ENCODE data around the gene GAREM2.

Gene GAREM2

GRCh38 chr2:26169681-26170414, 3.0 kb upstream of the GAREM2 start:
- DNase-seq (ENCODE audit: low read depth, low spot score), result no peak

- DNase-seq (ENCODE audit: low read depth, low spot score), result no peak
Measured at GRCh38 chr2:26170795-26171194, 2.1 kb upstream of the GAREM2 start.

GRCh38 chr2:26172189-26172870, 558 bp upstream of the GAREM2 start:
- DNase-seq (ENCODE audit: low read depth, low spot score), result no peak

- DNase-seq (ENCODE audit: low read depth, low spot score), result no peak
Measured at GRCh38 chr2:26173776-26174482, 1.0 kb downstream of the GAREM2 start.

GRCh38 chr2:26174691-26175465, 2.0 kb downstream of the GAREM2 start:
- DNase-seq (ENCODE audit: low read depth, low spot score), result no peak

- no peak for DNase-seq (ENCODE audit: low read depth, low spot score)
Measured at GRCh38 chr2:26175466-26176278, 2.8 kb downstream of the GAREM2 start.

- no peak for DNase-seq (ENCODE audit: low read depth, low spot score)
Measured at GRCh38 chr2:26176279-26176615, 3.4 kb downstream of the GAREM2 start.

- no peak for DNase-seq (ENCODE audit: low read depth, low spot score)
Measured at GRCh38 chr2:26177122-26177521, 4.2 kb downstream of the GAREM2 start.

GRCh38 chr2:26178246-26178645, 5.4 kb downstream of the GAREM2 start:
- DNase-seq (ENCODE audit: low read depth, low spot score), result no peak

GRCh38 chr2:26178746-26179436, 6.0 kb downstream of the GAREM2 start:
- DNase-seq (ENCODE audit: low read depth, low spot score), result no peak

GRCh38 chr2:26179446-26179913, 6.6 kb downstream of the GAREM2 start:
- DNase-seq (ENCODE audit: low read depth, low spot score), result no peak

- DNase-seq (ENCODE audit: low read depth, low spot score), result no peak
Measured at GRCh38 chr2:26182441-26182840, 9.6 kb downstream of the GAREM2 start.

- DNase-seq (ENCODE audit: low read depth, low spot score), result no peak
Measured at GRCh38 chr2:26182887-26183630, 10.2 kb downstream of the GAREM2 start.

- DNase-seq (ENCODE audit: low read depth, low spot score), result no peak
Measured at GRCh38 chr2:26184121-26184520, 11.2 kb downstream of the GAREM2 start.

GRCh38 chr2:26184555-26185303, 11.8 kb downstream of the GAREM2 start:
- peak; percentile 63 for DNase-seq (ENCODE audit: low read depth, low spot score)

- no peak for DNase-seq (ENCODE audit: low read depth, low spot score)
Measured at GRCh38 chr2:26185304-26185928, 12.5 kb downstream of the GAREM2 start.

- no peak for DNase-seq (ENCODE audit: low read depth, low spot score)
Measured at GRCh38 chr2:26185954-26186770, 13.3 kb downstream of the GAREM2 start.

- DNase-seq (ENCODE audit: low read depth, low spot score), result no peak
Measured at GRCh38 chr2:26187114-26187513, 14.2 kb downstream of the GAREM2 start.

Data from activated CD4-positive, CD25-positive, alpha-beta regulatory T cell treated with anti-CD3 and anti-CD28 coated beads, Interleukin-2, amount 50 U/mL, for 16 hours (primary cell).